Neural cell (in vitro differentiated cells): ENCODE data around the gene DSC1. TPM values are rescaled to one million over a fixed set of nuclear protein-coding genes. Genes with fewer than 3 reads are reported as not detected.

Experiments
- H2AFZ ChIP-seq: fragments of 200-600, 300-800 bp; sonication (generic), shearing (Covaris generic); 2 replicates; pipeline ENCODE4 v1.6.0; 2014; ENCODE audit warnings: low read depth, mild to moderate bottlenecking, antibody characterized with exemption, low read length, moderate library complexity
- H3F3A ChIP-seq: fragments of 200-600 bp; shearing (Covaris generic); 2 replicates; pipeline ENCODE4 v1.6.1; 2016; ENCODE audit warnings: mild to moderate bottlenecking, moderate library complexity, mixed read lengths, antibody characterized with exemption, low read length; ENCODE audit not compliant: insufficient read depth, poor library complexity, severe bottlenecking
- H3K27ac ChIP-seq: fragments of 200-600, 300-800 bp; sonication (generic), shearing (Covaris generic); 2 replicates; pipeline ENCODE4 v1.5.1; 2014; ENCODE audit warnings: mild to moderate bottlenecking, low read length, moderate library complexity
- H3K27me3 ChIP-seq: fragments of 300-800, 200-600 bp; sonication (generic), shearing (Covaris generic); 2 replicates; pipeline ENCODE4 v1.6.0; 2014; ENCODE audit warnings: mild to moderate bottlenecking, low read depth, low read length, moderate library complexity; ENCODE audit not compliant: insufficient read depth
- H3K36me3 ChIP-seq: fragments of 300-800, 200-600 bp; sonication (generic), shearing (Covaris generic); 2 replicates; pipeline ENCODE4 v1.5.1; 2014; ENCODE audit warnings: mild to moderate bottlenecking, antibody characterized with exemption, low read length, moderate library complexity; ENCODE audit not compliant: insufficient read depth
- H3K4me2 ChIP-seq: fragments of 300-800, 200-600 bp; sonication (generic), shearing (Covaris generic); 2 replicates; pipeline ENCODE4 v1.6.0; 2014; ENCODE audit warnings: mild to moderate bottlenecking, low read length
- H3K4me3 ChIP-seq: fragments of 300-800, 200-600 bp; sonication (generic), shearing (Covaris generic); 2 replicates; pipeline ENCODE4 v1.5.1; 2014; ENCODE audit warnings: mild to moderate bottlenecking, low read length, moderate library complexity
- H3K79me2 ChIP-seq: fragments of 200-600 bp; shearing (Covaris generic); replicated peaks from 2 replicates; pipeline ENCODE4 v1.6.0; 2014; ENCODE audit warnings: mild to moderate bottlenecking, low read length, moderate library complexity; ENCODE audit not compliant: insufficient read depth
- H3K9ac ChIP-seq: fragments of 300-800, 200-600 bp; sonication (generic), shearing (Covaris generic); 2 replicates; pipeline ENCODE4 v1.6.1; 2016; ENCODE audit warnings: mild to moderate bottlenecking, low read length, mixed read lengths
- H3K9me2 ChIP-seq: fragments of 200-600 bp; shearing (Covaris generic); 2 replicates; pipeline ENCODE4 v1.6.1; 2016; ENCODE audit warnings: mild to moderate bottlenecking, low read length, mixed read lengths; ENCODE audit not compliant: insufficient read depth
- H3K9me3 ChIP-seq: fragments of 200-600, 300-800 bp; sonication (generic), shearing (Covaris generic); 2 replicates; pipeline ENCODE4 v1.6.1; 2016; ENCODE audit warnings: mild to moderate bottlenecking, mixed run types, low read length, moderate library complexity, mixed read lengths
- H4K20me1 ChIP-seq: fragments of 200-600 bp; shearing (Covaris generic); 2 replicates; pipeline ENCODE4 v1.6.1; 2016; ENCODE audit warnings: mild to moderate bottlenecking, mixed run types; ENCODE audit not compliant: insufficient read depth
- CTCF ChIP-seq: fragments of 450-650 bp; IDR thresholded peaks from 2 replicates; pipeline ENCODE4 v1.5.1; 2014; ENCODE audit warnings: antibody characterized with exemption, mild to moderate bottlenecking, moderate library complexity; ENCODE audit not compliant: poor library complexity, severe bottlenecking
- EP300 ChIP-seq: fragments of 450-650 bp; conservative IDR thresholded peaks from 2 replicates; pipeline ENCODE4 v1.6.1; 2014; ENCODE audit warnings: antibody characterized with exemption, mild to moderate bottlenecking, moderate library complexity; ENCODE audit not compliant: poor library complexity, severe bottlenecking
- MXI1 ChIP-seq: fragments of 450-650 bp; conservative IDR thresholded peaks from 2 replicates; pipeline ENCODE4 v1.6.1; 2014; ENCODE audit warnings: antibody characterized with exemption, mild to moderate bottlenecking; ENCODE audit not compliant: poor library complexity, severe bottlenecking
- POLR2AphosphoS5 ChIP-seq: IDR thresholded peaks from 2 replicates; pipeline ENCODE4 v1.6.1; 2012
- RAD21 ChIP-seq: fragments of 450-650 bp; conservative IDR thresholded peaks from 2 replicates; pipeline ENCODE4 v1.6.1; 2014; ENCODE audit warnings: antibody characterized with exemption, mild to moderate bottlenecking, moderate library complexity
- REST ChIP-seq: IDR thresholded peaks from 2 replicates; pipeline ENCODE4 v1.6.1; 2012; ENCODE audit warnings: borderline replicate concordance
- SMC3 ChIP-seq: fragments of 450-650 bp; conservative IDR thresholded peaks from 2 replicates; pipeline ENCODE4 v1.6.1; 2014; ENCODE audit warnings: antibody characterized with exemption, mild to moderate bottlenecking, moderate library complexity; ENCODE audit not compliant: poor library complexity
- TAF1 ChIP-seq: IDR thresholded peaks from 2 replicates; pipeline ENCODE4 v1.6.1; 2012; ENCODE audit warnings: low read depth
- polyA plus RNA-seq: library from polyadenylated mRNA; depleted of rRNA; stranded (reverse); fragments of >200 nt; gene quantifications from 2 replicates; pipeline ENCODE4 v1.2.3, GENCODE V29; 2014

The DSC1 gene
- polyA plus RNA-seq, 1 donor from 2014 or later: not detected

- no peaks in the 10 kb centered on the region for H4K20me1 ChIP-seq
- H3F3A ChIP-seq: no peaks in the 10 kb centered on the region
- no peaks in the 10 kb centered on the region for H3K27me3 ChIP-seq
- H3K4me3 ChIP-seq: peak overlapping the region; percentile 9
- H3K9me3 ChIP-seq: no peaks in the 10 kb centered on the region
- TF ChIP-seq POLR2AphosphoS5 (no peak), SMC3 (no peak), RAD21 (no peak), CTCF (no peak), EP300 (no peak), TAF1 (no peak), REST (no peak), MXI1 (no peak)
- no peaks in the 10 kb centered on the region for H3K79me2 ChIP-seq
- no peaks in the 10 kb centered on the region for H3K9me2 ChIP-seq
- H3K27ac ChIP-seq: peak overlapping the region; percentile 19
- no peaks in the 10 kb centered on the region for H3K36me3 ChIP-seq
- H3K9ac ChIP-seq: no peak overlapping the region
- no peak overlapping the region for H2AFZ ChIP-seq
- H3K4me2 ChIP-seq: no peak overlapping the region
Observed at GRCh38 chr18:31171144-31171839, 8.6 kb upstream of the DSC1 start.

GRCh38 chr18:31170335-31170734 is 7.7 kb upstream of the DSC1 start:
- Histone ChIP-seq H2AFZ (no peak overlapping the region), H3K79me2 (no peaks in the 10 kb centered on the region), H3F3A (no peaks in the 10 kb centered on the region), H3K9ac (no peak overlapping the region), H3K27ac (no peak overlapping the region), H4K20me1 (no peaks in the 10 kb centered on the region), H3K9me2 (no peaks in the 10 kb centered on the region), H3K27me3 (no peaks in the 10 kb centered on the region), H3K9me3 (no peaks in the 10 kb centered on the region), H3K36me3 (no peaks in the 10 kb centered on the region), H3K4me3 (no peak overlapping the region), H3K4me2 (no peak overlapping the region)
- TF ChIP-seq TAF1: no peak
- no peak for TF ChIP-seq RAD21
- no peak for TF ChIP-seq REST
- TF ChIP-seq SMC3: no peak
